Fibroblast of the aortic adventitia (primary cell): ENCODE measurements around the gene IFI35. TPM values are rescaled to one million over a fixed set of nuclear protein-coding genes. Genes with fewer than 3 reads are reported as not detected.

Experiments
- DNase-seq: peaks from one replicate; pipeline ENCODE4 v3.0.0-alpha.2; 2010; ENCODE audit warnings: low read depth
- H3K4me3 ChIP-seq: 2 replicates; pipeline ENCODE4 v1.5.1; 2011; ENCODE audit warnings: low read depth, mild to moderate bottlenecking, control low read depth, low read length, moderate library complexity
- total RNA-seq: library from RNA; depleted of rRNA; stranded (reverse); fragments of >200 nt; gene quantifications from 2 replicates; pipeline ENCODE4 v1.2.3, GENCODE V29; 2012; ENCODE audit warnings: low replicate concordance
- TF ChIP-seq, protein P1 (sequence below): IDR thresholded peaks from 2 replicates; pipeline ENCODE4 v1.5.1; 2011; ENCODE audit warnings: mild to moderate bottlenecking, low read length, control low read depth, inconsistent platforms; ENCODE audit not compliant: insufficient read depth

Gene IFI35
- total RNA-seq, 1 donor, result 34.7 TPM

DNA sequence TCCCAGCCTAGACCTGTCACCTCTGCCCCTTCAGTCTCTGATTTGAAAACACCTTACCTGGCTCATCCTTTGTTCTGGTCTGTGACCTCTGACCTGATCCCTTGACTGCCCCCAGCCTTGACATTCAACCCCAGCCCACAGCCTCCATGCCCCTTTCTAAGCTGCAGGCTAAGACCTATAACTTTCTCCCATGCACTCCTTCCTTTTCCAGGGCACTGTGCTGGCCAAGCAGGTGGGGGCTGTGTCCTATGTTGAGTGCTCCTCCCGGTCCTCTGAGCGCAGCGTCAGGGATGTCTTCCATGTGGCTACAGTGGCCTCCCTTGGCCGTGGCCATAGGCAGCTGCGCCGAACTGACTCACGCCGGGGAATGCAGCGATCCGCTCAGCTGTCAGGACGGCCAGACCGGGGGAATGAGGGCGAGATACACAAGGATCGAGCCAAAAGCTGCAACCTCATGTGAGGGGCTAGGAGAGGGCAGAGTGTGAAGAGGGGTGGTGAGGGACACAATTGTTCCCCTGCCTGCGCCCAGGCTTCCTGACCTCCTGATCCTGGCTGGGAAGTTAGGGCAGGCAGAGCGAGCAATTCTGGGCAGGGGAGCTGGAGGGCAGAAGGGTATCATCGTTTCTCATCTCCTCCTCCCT, 21.8 kb downstream of the IFI35 start:
- TF ChIP-seq, protein P1, sequence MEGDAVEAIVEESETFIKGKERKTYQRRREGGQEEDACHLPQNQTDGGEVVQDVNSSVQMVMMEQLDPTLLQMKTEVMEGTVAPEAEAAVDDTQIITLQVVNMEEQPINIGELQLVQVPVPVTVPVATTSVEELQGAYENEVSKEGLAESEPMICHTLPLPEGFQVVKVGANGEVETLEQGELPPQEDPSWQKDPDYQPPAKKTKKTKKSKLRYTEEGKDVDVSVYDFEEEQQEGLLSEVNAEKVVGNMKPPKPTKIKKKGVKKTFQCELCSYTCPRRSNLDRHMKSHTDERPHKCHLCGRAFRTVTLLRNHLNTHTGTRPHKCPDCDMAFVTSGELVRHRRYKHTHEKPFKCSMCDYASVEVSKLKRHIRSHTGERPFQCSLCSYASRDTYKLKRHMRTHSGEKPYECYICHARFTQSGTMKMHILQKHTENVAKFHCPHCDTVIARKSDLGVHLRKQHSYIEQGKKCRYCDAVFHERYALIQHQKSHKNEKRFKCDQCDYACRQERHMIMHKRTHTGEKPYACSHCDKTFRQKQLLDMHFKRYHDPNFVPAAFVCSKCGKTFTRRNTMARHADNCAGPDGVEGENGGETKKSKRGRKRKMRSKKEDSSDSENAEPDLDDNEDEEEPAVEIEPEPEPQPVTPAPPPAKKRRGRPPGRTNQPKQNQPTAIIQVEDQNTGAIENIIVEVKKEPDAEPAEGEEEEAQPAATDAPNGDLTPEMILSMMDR, result no peak
- no peak for DNase-seq
- H3K4me3 ChIP-seq, result no peak overlapping the region

- DNase-seq, result no peak
- TF ChIP-seq, protein P1, result no peak
- H3K4me3 ChIP-seq, result no peak overlapping the region
These were observed 23.7 kb downstream of the IFI35 start for GRCh38 chr17:43030137-43030767.

DNA sequence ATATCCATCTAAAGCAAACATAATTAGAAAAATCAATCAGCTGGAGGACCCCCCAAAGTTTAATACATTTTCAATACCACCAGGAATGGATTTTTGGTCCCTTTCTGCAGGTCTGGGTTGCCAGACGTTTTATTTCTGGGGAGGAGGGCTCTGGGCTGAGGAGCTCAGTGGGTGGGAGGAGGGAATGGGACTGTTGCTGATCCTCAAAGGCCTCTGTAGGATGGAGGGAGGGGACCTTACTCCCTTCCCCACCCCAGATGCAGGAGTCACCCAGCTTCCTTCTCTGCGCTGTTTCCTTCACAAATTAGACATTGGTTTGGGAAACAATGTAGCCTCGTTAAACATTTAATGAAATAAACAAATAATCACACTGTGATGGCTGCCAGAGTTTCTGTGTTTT, 25.1 kb downstream of the IFI35 start:
- no peak for DNase-seq
- TF ChIP-seq, protein P1, result no peak
- H3K4me3 ChIP-seq, result no peak overlapping the region

DNA sequence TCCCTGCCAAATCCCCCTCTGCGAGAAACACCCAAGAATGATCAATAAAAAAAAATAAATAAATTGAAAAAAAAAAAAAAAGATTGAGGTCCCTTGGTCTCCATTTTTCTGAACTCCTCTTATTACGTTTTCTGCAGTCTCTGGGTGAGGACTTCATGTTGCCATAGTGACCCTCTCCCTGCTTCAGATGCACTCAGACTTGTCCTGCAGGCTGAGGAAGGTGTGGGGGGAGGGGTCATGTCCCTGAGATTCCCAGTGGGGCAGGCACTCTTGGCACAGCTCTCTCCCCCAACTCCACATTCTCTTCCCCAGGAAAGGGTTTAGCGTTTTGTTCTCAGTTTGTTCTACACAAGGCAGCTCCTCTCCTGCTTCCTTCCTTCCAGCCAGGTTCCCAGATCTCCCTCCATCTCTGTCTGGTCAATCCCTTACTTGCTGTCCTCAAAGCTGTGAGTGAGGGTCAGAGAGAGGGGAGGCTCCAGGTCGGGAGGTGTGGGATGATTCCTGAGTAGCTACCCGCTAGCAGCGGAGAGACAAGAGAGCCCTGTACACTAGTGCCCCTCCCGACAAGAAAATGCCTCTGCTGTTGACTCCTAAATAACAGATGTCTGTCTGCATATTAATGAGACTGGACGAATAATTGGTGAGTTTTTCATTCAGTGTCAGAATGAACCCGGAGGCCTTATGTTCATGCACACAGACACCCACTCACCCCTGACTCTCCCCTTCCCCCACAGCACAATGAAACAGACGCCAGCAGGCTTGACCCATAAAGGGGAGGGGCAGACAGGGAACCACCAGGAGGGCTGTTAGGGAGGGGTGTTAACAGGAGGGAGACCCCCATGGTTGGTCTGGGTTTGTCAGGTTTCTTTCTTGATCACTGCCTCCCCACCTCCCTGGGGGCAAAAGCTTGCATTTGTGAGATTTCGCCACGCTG, 27.6 kb downstream of the IFI35 start:
- no peak overlapping the region for H3K4me3 ChIP-seq
- DNase-seq, result no peak
- TF ChIP-seq, protein P1, result no peak

DNA sequence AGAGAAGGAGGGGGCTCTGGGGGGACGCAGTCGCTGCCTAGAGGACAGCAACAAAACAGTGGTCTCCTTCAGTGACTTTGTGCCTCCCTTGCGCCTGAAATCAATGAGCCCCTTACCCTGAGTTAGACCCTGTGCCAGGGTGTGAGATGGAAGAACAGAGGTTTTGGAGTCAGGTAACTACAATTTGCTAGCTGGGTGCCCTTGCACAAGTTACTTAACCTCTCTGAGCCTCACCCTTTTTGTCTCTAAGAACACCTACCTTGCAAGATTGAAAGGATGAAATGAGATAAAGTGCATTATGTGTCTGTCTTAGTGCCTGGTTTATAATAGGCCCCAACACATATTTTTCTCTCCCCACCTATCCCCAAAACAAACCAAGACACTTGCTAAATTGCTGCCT, 28.3 kb downstream of the IFI35 start:
- H3K4me3 ChIP-seq, result no peak overlapping the region
- TF ChIP-seq, protein P1, result no peak
- no peak for DNase-seq

DNA sequence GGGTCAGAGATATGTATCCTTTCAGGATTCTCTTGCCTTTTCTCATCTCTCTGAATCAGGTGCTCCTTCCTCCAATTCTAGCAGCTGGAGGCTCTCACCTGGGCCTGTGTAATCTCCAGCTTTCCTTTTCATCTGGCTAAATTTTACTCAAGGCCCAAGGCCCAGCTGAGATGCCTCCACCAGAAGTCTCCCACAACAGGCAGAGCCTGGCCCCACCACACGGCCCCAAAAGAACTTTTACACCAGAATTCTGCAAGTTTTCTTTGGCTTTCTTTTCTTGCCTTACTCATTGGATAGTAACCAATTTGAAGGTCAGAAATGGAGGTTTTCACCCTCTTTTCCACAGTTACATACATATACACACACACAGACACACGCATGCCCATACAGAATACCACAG, 33.1 kb downstream of the IFI35 start:
- DNase-seq, result no peak
- no peak overlapping the region for H3K4me3 ChIP-seq
- TF ChIP-seq, protein P1, result no peak
